IPS-18a (cell line): ENCODE data around the gene RUFY3.

Experiments
- H3K27ac ChIP-seq: one replicate; pipeline ENCODE4 v1.5.1; 2013; ENCODE audit warnings: low read length
- H3K27me3 ChIP-seq: one replicate; pipeline ENCODE4 v1.6.1; 2013; ENCODE audit warnings: mild to moderate bottlenecking, low read length; ENCODE audit not compliant: control insufficient read depth, insufficient read depth
- H3K36me3 ChIP-seq: one replicate; pipeline ENCODE4 v1.6.1; 2013; ENCODE audit warnings: low read depth, low read length; ENCODE audit not compliant: control insufficient read depth
- H3K4me1 ChIP-seq: one replicate; pipeline ENCODE4 v1.6.1; 2013; ENCODE audit warnings: low read depth, low read length; ENCODE audit not compliant: control insufficient read depth
- H3K4me3 ChIP-seq: one replicate; pipeline ENCODE4 v1.5.1; 2013; ENCODE audit warnings: low read length
- H3K9ac ChIP-seq: one replicate; pipeline ENCODE4 v1.6.1; 2013; ENCODE audit warnings: mild to moderate bottlenecking, low read length, moderate library complexity
- H3K9me3 ChIP-seq: one replicate; pipeline ENCODE4 v1.6.1; 2013; ENCODE audit warnings: low read depth, low read length; ENCODE audit not compliant: control insufficient read depth

The RUFY3 gene

DNA sequence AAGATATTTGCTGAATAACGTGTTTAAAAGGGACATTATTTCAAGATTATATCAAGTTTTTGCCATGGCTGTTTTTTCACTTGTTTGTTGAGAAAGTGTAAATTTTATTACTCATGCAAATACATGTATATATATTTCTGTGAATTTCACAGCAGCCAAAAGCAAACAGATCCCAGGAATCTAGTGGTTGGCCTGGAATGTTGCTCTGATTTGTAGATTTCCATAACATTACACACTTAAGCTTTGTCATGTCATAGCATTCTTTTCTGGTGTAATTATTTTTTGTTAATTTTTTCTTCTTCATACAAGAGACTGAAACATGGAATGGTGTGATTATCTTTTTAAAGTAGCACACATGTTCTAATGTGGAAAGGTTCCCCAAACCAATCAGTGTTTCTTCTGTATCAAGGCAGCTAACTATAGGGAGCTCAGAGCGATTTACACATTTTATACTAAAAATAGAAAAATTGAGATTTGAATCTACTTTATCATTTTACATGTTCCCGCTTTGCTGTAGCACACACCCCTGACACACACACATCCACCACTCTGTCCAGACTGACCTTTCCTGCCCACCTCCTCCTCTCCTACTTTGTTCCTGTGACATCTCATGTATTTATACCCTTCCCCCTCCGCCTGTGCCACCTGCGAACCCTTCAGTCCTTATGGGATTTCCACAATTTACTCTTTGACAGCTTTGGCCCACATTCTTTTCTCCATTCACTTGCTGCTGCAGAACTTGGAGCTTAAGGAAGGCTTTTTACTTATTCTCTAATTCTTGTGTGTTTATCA lies 20.3 kb downstream of the RUFY3 start:
- Histone ChIP-seq H3K36me3 (no peaks in the 10 kb centered on the region), H3K4me1 (peaks cover 13% of the 10 kb centered on the region), H3K27ac (no peak overlapping the region), H3K4me3 (no peak overlapping the region), H3K27me3 (no peaks in the 10 kb centered on the region), H3K9ac (no peak overlapping the region), H3K9me3 (no peaks in the 10 kb centered on the region)

- Histone ChIP-seq H3K9ac (no peak overlapping the region), H3K4me3 (no peak overlapping the region), H3K4me1 (peaks cover 13% of the 10 kb centered on the region), H3K36me3 (no peaks in the 10 kb centered on the region), H3K9me3 (no peaks in the 10 kb centered on the region), H3K27ac (no peak overlapping the region), H3K27me3 (no peaks in the 10 kb centered on the region)
Observed at GRCh38 chr4:70743731-70744130, 22.0 kb downstream of the RUFY3 start.

GRCh38 chr4:70746179-70746839 lies 24.5 kb downstream of the RUFY3 start:
- Histone ChIP-seq H3K9me3 (no peaks in the 10 kb centered on the region), H3K4me3 (no peak overlapping the region), H3K4me1 (peaks cover 13% of the 10 kb centered on the region)

GRCh38 chr4:70747874-70748273 lies 26.1 kb downstream of the RUFY3 start:
- Histone ChIP-seq H3K9ac (no peak overlapping the region), H3K9me3 (no peaks in the 10 kb centered on the region), H3K27ac (no peak overlapping the region), H3K4me3 (no peak overlapping the region), H3K36me3 (no peaks in the 10 kb centered on the region), H3K27me3 (no peaks in the 10 kb centered on the region), H3K4me1 (no peaks in the 10 kb centered on the region)

More at GRCh38 chr4:70746179-70746839, 24.5 kb downstream of the RUFY3 start:
- H3K9ac ChIP-seq = no peak overlapping the region
- no peaks in the 10 kb centered on the region for H3K27me3 ChIP-seq
- no peaks in the 10 kb centered on the region for H3K36me3 ChIP-seq
- H3K27ac ChIP-seq = no peak overlapping the region

DNA sequence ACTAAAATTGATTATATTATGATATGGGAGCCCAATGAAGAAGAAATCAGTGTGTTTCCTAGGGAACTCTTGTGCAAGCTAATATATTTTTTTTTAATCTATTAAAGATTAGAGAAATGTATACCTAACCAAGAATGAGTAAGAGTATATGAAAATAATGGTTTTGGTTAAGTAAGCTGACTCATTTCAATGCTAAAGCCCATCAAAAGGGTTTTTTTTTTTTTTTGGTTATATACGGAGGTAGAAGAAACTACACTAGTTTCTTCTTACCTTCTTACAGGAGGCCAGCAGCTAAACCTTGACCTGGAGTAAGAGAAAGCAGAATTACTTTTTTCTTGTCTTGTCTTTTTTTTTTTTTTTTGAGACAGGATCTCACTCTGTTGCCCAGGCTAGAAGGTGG lies 27.5 kb downstream of the RUFY3 start:
- H3K4me3 ChIP-seq = no peak overlapping the region
- no peaks in the 10 kb centered on the region for H3K36me3 ChIP-seq
- H3K27ac ChIP-seq = no peak overlapping the region
- H3K4me1 ChIP-seq = no peaks in the 10 kb centered on the region
- no peak overlapping the region for H3K9ac ChIP-seq
- no peaks in the 10 kb centered on the region for H3K9me3 ChIP-seq
- H3K27me3 ChIP-seq = no peaks in the 10 kb centered on the region

DNA sequence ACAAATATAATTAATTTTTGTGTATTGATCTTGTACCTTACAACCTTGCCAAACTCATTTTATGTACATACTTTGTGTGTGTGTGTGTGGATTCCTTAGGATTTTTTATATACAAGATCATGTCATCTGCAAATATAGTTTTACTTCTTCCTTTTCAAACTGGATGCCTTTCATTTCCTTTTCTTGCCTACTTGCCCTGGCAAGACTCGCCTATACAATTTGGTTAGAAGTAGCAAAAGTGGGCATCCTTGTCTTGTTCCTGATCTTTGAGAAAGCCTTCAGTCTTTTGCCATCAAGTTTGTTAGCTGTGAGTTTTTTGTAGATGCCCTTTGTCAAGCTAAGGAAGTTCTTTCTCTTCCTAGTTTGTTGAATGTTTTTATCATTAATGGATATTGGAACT lies 30.5 kb downstream of the RUFY3 start:
- Histone ChIP-seq H3K9ac (no peak overlapping the region), H3K4me1 (no peaks in the 10 kb centered on the region), H3K4me3 (no peak overlapping the region), H3K27ac (no peak overlapping the region), H3K9me3 (no peaks in the 10 kb centered on the region), H3K27me3 (no peaks in the 10 kb centered on the region), H3K36me3 (no peaks in the 10 kb centered on the region)

DNA sequence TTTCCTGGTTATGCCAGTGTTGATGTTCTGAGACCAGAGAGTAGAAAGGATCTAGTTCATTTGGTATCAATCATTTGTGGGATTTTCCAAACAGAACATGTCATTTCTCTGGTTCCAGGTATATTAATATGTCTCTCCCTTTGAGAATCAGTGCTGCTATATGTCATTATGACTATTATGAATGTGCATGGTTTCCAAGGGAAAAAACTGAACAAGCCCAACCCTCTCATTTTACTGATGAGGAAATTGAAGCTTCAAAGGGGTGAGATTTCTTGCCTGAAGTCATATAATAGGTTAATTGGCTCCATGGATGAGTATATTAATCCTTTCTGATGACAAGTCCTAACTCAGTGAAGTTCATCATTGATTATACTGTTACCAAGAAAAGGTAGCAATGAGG lies 31.9 kb downstream of the RUFY3 start:
- Histone ChIP-seq H3K36me3 (no peaks in the 10 kb centered on the region), H3K27ac (no peak overlapping the region), H3K9me3 (no peaks in the 10 kb centered on the region), H3K27me3 (no peaks in the 10 kb centered on the region), H3K4me1 (no peaks in the 10 kb centered on the region), H3K4me3 (no peak overlapping the region), H3K9ac (no peak overlapping the region)

DNA sequence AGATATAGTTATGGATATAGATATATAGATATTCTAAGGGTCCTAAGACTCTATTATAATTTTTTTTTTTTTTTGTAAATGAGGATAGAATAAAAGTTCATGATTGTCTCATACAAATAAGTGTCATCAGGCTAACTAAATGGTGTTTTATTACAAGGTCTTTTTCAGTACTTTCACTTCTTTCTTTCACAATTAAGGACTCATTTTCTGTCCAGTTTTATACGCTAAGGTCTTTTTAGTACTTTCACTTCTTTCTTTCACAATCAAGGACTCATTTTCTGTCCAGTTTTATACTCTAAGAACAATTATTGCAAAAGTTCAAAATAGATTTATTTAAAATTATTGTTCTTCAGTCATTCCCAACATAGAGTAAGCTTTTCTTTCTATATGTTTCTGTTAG lies 32.7 kb downstream of the RUFY3 start:
- Histone ChIP-seq H3K4me3 (no peak overlapping the region), H3K4me1 (no peaks in the 10 kb centered on the region), H3K9me3 (no peaks in the 10 kb centered on the region), H3K36me3 (no peaks in the 10 kb centered on the region), H3K27ac (no peak overlapping the region), H3K27me3 (no peaks in the 10 kb centered on the region), H3K9ac (no peak overlapping the region)

GRCh38 chr4:70754990-70755688 lies 33.4 kb downstream of the RUFY3 start:
- H3K4me3 ChIP-seq = no peak overlapping the region
- H3K9me3 ChIP-seq = no peaks in the 10 kb centered on the region
- H3K27ac ChIP-seq = no peak overlapping the region
- no peaks in the 10 kb centered on the region for H3K27me3 ChIP-seq
- H3K9ac ChIP-seq = no peak overlapping the region
- H3K4me1 ChIP-seq = no peaks in the 10 kb centered on the region
- H3K36me3 ChIP-seq = no peaks in the 10 kb centered on the region

GRCh38 chr4:70759126-70759525 lies 37.4 kb downstream of the RUFY3 start:
- H3K4me1 ChIP-seq = no peaks in the 10 kb centered on the region
- peaks cover 2% of the 10 kb centered on the region for H3K36me3 ChIP-seq
- no peak overlapping the region for H3K9ac ChIP-seq
- no peaks in the 10 kb centered on the region for H3K9me3 ChIP-seq
- H3K4me3 ChIP-seq = no peak overlapping the region
- no peaks in the 10 kb centered on the region for H3K27me3 ChIP-seq
- no peak overlapping the region for H3K27ac ChIP-seq

DNA sequence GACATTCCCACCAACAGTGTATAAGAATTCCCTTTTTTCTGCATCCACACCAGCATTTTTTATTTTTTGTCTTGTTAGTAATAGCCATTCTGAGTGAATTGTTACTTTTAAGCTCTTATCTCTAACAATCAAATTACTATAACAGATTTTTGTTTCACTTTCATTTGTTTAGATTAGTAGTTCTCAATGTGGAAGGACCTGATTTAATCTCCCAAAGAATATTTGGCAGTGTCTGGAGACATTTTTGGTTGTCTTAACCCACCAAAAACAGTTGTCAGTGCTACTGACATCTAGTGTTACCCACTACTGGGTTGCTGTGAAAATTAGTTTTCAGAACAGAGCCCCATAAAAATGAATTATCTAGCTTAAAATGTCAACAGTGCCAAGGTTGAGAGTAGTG lies 37.9 kb downstream of the RUFY3 start:
- H3K27me3 ChIP-seq = no peaks in the 10 kb centered on the region
- H3K9me3 ChIP-seq = no peaks in the 10 kb centered on the region
- peaks cover 7% of the 10 kb centered on the region for H3K36me3 ChIP-seq
- H3K9ac ChIP-seq = no peak overlapping the region
- no peak overlapping the region for H3K4me3 ChIP-seq
- no peaks in the 10 kb centered on the region for H3K4me1 ChIP-seq
- H3K27ac ChIP-seq = no peak overlapping the region
